ENCODE data around the gene TMEM139. TPM values are rescaled to one million over a fixed set of nuclear protein-coding genes. Genes with fewer than 3 reads are reported as not detected.
"Not testable (repeated sequence)": the region's sequence is repeated elsewhere in the genome, so short reads cannot be mapped to it uniquely, and the experiment has no call there.

Gene TMEM139
- total RNA-seq, 1 donor from 2014 or later = 0.91 TPM

GRCh38 chr7:143257501-143257900, 27.3 kb upstream of the TMEM139 start:
- Mint-ChIP-seq H3K4me1 (peaks cover 3% of the 10 kb centered on the region), H3K9me3 (peaks cover 8% of the 10 kb centered on the region), H3K27ac (ENCODE audit: unreplicated experiment) (no peak overlapping the region), H3K27me3 (ENCODE audit: low read depth) (no peaks in the 10 kb centered on the region), H3K36me3 (ENCODE audit: low read depth) (peaks cover 10% of the 10 kb centered on the region), H3K4me3 (no peak overlapping the region)
- TF ChIP-seq CTCF (conservative IDR thresholded peaks at IDR 0.05) = no peak
- DNase-seq (ENCODE audit: low read depth, low spot score) = no peak

- no peak overlapping the region for H3K4me3 Mint-ChIP-seq
- H3K9me3 Mint-ChIP-seq = peaks cover 4% of the 10 kb centered on the region
- TF ChIP-seq CTCF (conservative IDR thresholded peaks at IDR 0.05) = no peak
- peaks cover 8% of the 10 kb centered on the region for H3K4me1 Mint-ChIP-seq
- H3K27me3 Mint-ChIP-seq (ENCODE audit: low read depth) = no peaks in the 10 kb centered on the region
- no peak overlapping the region for H3K27ac Mint-ChIP-seq (ENCODE audit: unreplicated experiment)
- DNase-seq (ENCODE audit: low read depth, low spot score) = no peak
- H3K36me3 Mint-ChIP-seq (ENCODE audit: low read depth) = peaks cover 4% of the 10 kb centered on the region
These were observed 25.9 kb upstream of the TMEM139 start for GRCh38 chr7:143258831-143259230.

GRCh38 chr7:143259765-143260164, 25.0 kb upstream of the TMEM139 start:
- H3K27ac Mint-ChIP-seq (ENCODE audit: unreplicated experiment) = no peak overlapping the region
- H3K4me3 Mint-ChIP-seq = no peak overlapping the region
- peaks cover 17% of the 10 kb centered on the region for H3K4me1 Mint-ChIP-seq
- TF ChIP-seq CTCF (conservative IDR thresholded peaks at IDR 0.05) = no peak
- no peaks in the 10 kb centered on the region for H3K27me3 Mint-ChIP-seq (ENCODE audit: low read depth)
- H3K36me3 Mint-ChIP-seq (ENCODE audit: low read depth) = no peaks in the 10 kb centered on the region
- no peak for DNase-seq (ENCODE audit: low read depth, low spot score)
- no peaks in the 10 kb centered on the region for H3K9me3 Mint-ChIP-seq

- peaks cover 24% of the 10 kb centered on the region for H3K4me1 Mint-ChIP-seq
- TF ChIP-seq CTCF (conservative IDR thresholded peaks at IDR 0.05) = no peak
- H3K27ac Mint-ChIP-seq (ENCODE audit: unreplicated experiment) = no peak overlapping the region
- H3K36me3 Mint-ChIP-seq (ENCODE audit: low read depth) = no peaks in the 10 kb centered on the region
- peak overlapping the region; percentile 79 for H3K4me3 Mint-ChIP-seq
- H3K27me3 Mint-ChIP-seq (ENCODE audit: low read depth) = no peaks in the 10 kb centered on the region
- H3K9me3 Mint-ChIP-seq = no peaks in the 10 kb centered on the region
- no peak for DNase-seq (ENCODE audit: low read depth, low spot score)
These were observed 22.9 kb upstream of the TMEM139 start for GRCh38 chr7:143261901-143262300.

- no peak for TF ChIP-seq CTCF (conservative IDR thresholded peaks at IDR 0.05)
- Mint-ChIP-seq H3K4me3 (peak within 1 kb of the TSS; percentile 95), H3K4me1 (peaks cover 24% of the 10 kb centered on the region), H3K36me3 (ENCODE audit: low read depth) (peaks cover 3% of the 10 kb centered on the region), H3K9me3 (no peaks in the 10 kb centered on the region), H3K27me3 (ENCODE audit: low read depth) (no peaks in the 10 kb centered on the region), H3K27ac (ENCODE audit: unreplicated experiment) (peak within 1 kb of the TSS; percentile 64)
- DNase-seq (ENCODE audit: low read depth, low spot score) = peak; percentile 55
These were observed 21.2 kb upstream of the TMEM139 start, which contains the start of gene GSTK1 for GRCh38 chr7:143263266-143264195. TSS of gene GSTK1 (plus strand) at chr7:143263441. CDS start at chr7:143263514, 73 bp downstream.

GRCh38 chr7:143264196-143264568, 20.6 kb upstream of the TMEM139 start:
- H3K36me3 Mint-ChIP-seq (ENCODE audit: low read depth); H3K27ac Mint-ChIP-seq (ENCODE audit: unreplicated experiment); DNase-seq (ENCODE audit: low read depth, low spot score); H3K9me3 Mint-ChIP-seq; H3K27me3 Mint-ChIP-seq (ENCODE audit: low read depth): not testable (repeated sequence)
- H3K4me1 Mint-ChIP-seq = peaks cover 24% of the 10 kb centered on the region
- H3K4me3 Mint-ChIP-seq = peak overlapping the region; percentile 95
